GM21360 (cell line): ENCODE measurements around the gene CRYGD.
"Not testable (repeated sequence)": the region's sequence is repeated elsewhere in the genome, so short reads cannot be mapped to it uniquely, and the experiment has no call there.

Source experiments
- ATAC-seq: cut with Tn5 transposase; IDR thresholded peaks from one replicate; pipeline ENCODE4 v1.9.1; 2021; ENCODE audit warnings: mild to moderate bottlenecking, moderate library complexity; ENCODE audit not compliant: unreplicated experiment

The CRYGD gene

GRCh38 chr2:208124013-208124715 is at the start of gene CRYGD:
Gene CRYGD, minus strand, starts transcription at chr2:208124524. Its CDS starts 51 bp downstream, at chr2:208124473.
- ATAC-seq: not testable (repeated sequence)

- ATAC-seq: no peak
Measured at GRCh38 chr2:208172125-208172524, 47.8 kb upstream of the CRYGD start.

- no peak for ATAC-seq
Measured at GRCh38 chr2:208164951-208165755, 40.8 kb upstream of the CRYGD start.

- ATAC-seq: no peak
Measured at GRCh38 chr2:208163489-208163888, 39.2 kb upstream of the CRYGD start, which contains the start of gene CRYGA. Gene CRYGA, minus strand, starts transcription at chr2:208163589. Its CDS starts 33 bp downstream, at chr2:208163556.

- ATAC-seq: no peak
Measured at GRCh38 chr2:208156439-208156838, 32.1 kb upstream of the CRYGD start.

- ATAC-seq: no peak
Measured at GRCh38 chr2:208153156-208153555, 28.8 kb upstream of the CRYGD start.

- no peak for ATAC-seq
Measured at GRCh38 chr2:208150956-208151355, 26.6 kb upstream of the CRYGD start.

GRCh38 chr2:208150094-208150493 is 25.8 kb upstream of the CRYGD start:
- no peak for ATAC-seq

- no peak for ATAC-seq
Measured at GRCh38 chr2:208148803-208149202, 24.5 kb upstream of the CRYGD start.

- no peak for ATAC-seq
Measured at GRCh38 chr2:208147759-208148158, 23.4 kb upstream of the CRYGD start.

GRCh38 chr2:208147008-208147407 is 22.7 kb upstream of the CRYGD start:
- no peak for ATAC-seq

- no peak for ATAC-seq
Measured at GRCh38 chr2:208146006-208146405, 21.7 kb upstream of the CRYGD start, which contains the start of gene CRYGB. Gene CRYGB, minus strand, starts transcription at chr2:208146158. Its CDS starts 38 bp downstream, at chr2:208146120.

- no peak for ATAC-seq
Measured at GRCh38 chr2:208142925-208143799, 18.8 kb upstream of the CRYGD start.

- ATAC-seq: no peak
Measured at GRCh38 chr2:208142240-208142924, 18.1 kb upstream of the CRYGD start.

- no peak for ATAC-seq
Measured at GRCh38 chr2:208139447-208139846, 15.1 kb upstream of the CRYGD start.

- ATAC-seq: not testable (repeated sequence)
Measured at GRCh38 chr2:208138334-208138733, 14.0 kb upstream of the CRYGD start.

- ATAC-seq: no peak
Measured at GRCh38 chr2:208136716-208137094, 12.4 kb upstream of the CRYGD start.

- ATAC-seq: no peak
Measured at GRCh38 chr2:208135794-208136715, 11.7 kb upstream of the CRYGD start.

- ATAC-seq: no peak
Measured at GRCh38 chr2:208134928-208135586, 10.7 kb upstream of the CRYGD start.
